ENCODE data around the gene C5orf63. TPM values are rescaled to one million over a fixed set of nuclear protein-coding genes. Genes with fewer than 3 reads are reported as not detected.
"Not testable (repeated sequence)": the region's sequence is repeated elsewhere in the genome, so short reads cannot be mapped to it uniquely, and the experiment has no call there.

Gene C5orf63
- total and polyA plus RNA-seq, 2 experiments from 2014 or later = 6.8 to 10.5 TPM

DNA sequence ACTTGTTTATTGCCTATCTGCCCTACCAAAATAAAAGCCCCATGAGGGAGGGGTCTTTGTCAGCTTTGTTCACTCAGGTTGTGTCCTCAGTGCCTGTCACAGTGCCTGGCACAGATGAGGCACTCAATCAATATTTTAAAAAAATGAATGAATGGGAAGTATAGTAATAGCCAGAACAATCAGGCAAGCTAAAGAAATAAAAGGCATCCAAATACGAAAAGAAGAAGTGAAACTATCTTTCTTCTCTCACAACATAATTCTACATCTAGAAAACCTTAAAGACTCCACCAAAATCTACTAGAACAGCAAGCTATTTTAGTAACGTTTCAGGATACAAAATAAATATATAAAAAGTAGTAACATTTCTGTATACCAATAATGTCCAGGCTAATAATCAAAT, 37.8 kb upstream of the C5orf63 start (continued):
- TF ChIP-seq CREB1 (CRISPR knock-in tag; IDR thresholded peaks at IDR 0.05; ENCODE audit: low read depth) (no peak), STAT1 (IDR thresholded peaks at IDR 0.05; ENCODE audit: unreplicated experiment) (no peak), NANOG (IDR thresholded peaks at IDR 0.05; ENCODE audit: borderline replicate concordance) (no peak), ZNF331 (CRISPR knock-in tag; IDR thresholded peaks at IDR 0.05; ENCODE audit: low read depth) (no peak), JUNB (IDR thresholded peaks at IDR 0.05; ENCODE audit: unreplicated experiment) (no peak)
- TF ChIP-seq, protein P1, sequence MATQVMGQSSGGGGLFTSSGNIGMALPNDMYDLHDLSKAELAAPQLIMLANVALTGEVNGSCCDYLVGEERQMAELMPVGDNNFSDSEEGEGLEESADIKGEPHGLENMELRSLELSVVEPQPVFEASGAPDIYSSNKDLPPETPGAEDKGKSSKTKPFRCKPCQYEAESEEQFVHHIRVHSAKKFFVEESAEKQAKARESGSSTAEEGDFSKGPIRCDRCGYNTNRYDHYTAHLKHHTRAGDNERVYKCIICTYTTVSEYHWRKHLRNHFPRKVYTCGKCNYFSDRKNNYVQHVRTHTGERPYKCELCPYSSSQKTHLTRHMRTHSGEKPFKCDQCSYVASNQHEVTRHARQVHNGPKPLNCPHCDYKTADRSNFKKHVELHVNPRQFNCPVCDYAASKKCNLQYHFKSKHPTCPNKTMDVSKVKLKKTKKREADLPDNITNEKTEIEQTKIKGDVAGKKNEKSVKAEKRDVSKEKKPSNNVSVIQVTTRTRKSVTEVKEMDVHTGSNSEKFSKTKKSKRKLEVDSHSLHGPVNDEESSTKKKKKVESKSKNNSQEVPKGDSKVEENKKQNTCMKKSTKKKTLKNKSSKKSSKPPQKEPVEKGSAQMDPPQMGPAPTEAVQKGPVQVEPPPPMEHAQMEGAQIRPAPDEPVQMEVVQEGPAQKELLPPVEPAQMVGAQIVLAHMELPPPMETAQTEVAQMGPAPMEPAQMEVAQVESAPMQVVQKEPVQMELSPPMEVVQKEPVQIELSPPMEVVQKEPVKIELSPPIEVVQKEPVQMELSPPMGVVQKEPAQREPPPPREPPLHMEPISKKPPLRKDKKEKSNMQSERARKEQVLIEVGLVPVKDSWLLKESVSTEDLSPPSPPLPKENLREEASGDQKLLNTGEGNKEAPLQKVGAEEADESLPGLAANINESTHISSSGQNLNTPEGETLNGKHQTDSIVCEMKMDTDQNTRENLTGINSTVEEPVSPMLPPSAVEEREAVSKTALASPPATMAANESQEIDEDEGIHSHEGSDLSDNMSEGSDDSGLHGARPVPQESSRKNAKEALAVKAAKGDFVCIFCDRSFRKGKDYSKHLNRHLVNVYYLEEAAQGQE (IDR thresholded peaks at IDR 0.05; ENCODE audit: unreplicated experiment) = no peak
- TF ChIP-seq, protein P2, sequence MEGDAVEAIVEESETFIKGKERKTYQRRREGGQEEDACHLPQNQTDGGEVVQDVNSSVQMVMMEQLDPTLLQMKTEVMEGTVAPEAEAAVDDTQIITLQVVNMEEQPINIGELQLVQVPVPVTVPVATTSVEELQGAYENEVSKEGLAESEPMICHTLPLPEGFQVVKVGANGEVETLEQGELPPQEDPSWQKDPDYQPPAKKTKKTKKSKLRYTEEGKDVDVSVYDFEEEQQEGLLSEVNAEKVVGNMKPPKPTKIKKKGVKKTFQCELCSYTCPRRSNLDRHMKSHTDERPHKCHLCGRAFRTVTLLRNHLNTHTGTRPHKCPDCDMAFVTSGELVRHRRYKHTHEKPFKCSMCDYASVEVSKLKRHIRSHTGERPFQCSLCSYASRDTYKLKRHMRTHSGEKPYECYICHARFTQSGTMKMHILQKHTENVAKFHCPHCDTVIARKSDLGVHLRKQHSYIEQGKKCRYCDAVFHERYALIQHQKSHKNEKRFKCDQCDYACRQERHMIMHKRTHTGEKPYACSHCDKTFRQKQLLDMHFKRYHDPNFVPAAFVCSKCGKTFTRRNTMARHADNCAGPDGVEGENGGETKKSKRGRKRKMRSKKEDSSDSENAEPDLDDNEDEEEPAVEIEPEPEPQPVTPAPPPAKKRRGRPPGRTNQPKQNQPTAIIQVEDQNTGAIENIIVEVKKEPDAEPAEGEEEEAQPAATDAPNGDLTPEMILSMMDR (conservative IDR thresholded peaks at IDR 0.05; ENCODE audit: low read depth in 2 of 2) = no peak

DNA sequence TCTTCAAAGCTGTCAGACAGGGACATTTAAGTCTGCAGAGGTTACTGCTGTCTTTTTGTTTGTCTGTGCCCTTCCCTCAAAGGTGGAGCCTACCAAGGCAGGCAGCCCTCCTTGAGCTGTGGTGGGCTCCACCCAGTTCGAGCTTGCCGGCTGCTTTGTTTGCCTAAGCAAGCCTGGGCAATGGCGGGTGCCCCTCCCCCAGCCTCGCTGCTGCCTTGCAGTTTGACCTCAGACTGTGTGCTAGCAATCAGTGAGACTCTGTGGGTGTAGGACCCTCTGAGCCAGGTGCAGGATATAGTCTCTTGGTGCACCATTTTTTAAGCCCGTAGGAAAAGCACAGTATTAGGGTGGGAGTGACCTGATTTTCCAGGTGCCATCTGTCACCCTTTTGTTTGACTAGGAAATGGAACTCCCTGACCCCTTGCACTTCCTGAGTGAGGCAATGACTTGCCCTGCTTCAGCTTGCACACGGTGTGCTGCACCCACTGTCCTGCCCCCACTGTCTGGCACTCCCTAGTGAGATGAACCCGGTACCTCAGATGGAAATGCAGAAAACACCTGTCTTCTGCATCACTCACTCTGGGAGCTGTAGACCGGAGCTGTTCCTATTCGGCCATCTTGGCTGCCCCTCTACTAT, 35.4 kb upstream of the C5orf63 start:
- H3K9me2 ChIP-seq (ENCODE audit: insufficient read depth); H3K4me3 ChIP-seq; H3K27me3 ChIP-seq (ENCODE audit: insufficient read depth); DNase-seq (ENCODE audit: low spot score); H3K4me2 ChIP-seq; H4K20me1 ChIP-seq (replicated peaks; ENCODE audit: insufficient read depth); H3K4me1 ChIP-seq (ENCODE audit: insufficient read depth); H3K4me3 Mint-ChIP-seq; H3K27me3 Mint-ChIP-seq (ENCODE audit: insufficient read depth, low read depth, poor library complexity); ATAC-seq; H3K27ac Mint-ChIP-seq; H2AFZ ChIP-seq; H3F3A ChIP-seq (replicated peaks; ENCODE audit: low read depth); H3K36me3 ChIP-seq (ENCODE audit: insufficient read depth); H3K79me2 ChIP-seq (replicated peaks; ENCODE audit: insufficient read depth); H3K4me1 Mint-ChIP-seq; H3K27ac ChIP-seq (ENCODE audit: low read depth): not testable (repeated sequence)
- Mint-ChIP-seq H3K36me3 (ENCODE audit: low read depth) (peaks cover 47% of the 10 kb centered on the region), H3K9me3 (peaks cover 54% of the 10 kb centered on the region)

DNA sequence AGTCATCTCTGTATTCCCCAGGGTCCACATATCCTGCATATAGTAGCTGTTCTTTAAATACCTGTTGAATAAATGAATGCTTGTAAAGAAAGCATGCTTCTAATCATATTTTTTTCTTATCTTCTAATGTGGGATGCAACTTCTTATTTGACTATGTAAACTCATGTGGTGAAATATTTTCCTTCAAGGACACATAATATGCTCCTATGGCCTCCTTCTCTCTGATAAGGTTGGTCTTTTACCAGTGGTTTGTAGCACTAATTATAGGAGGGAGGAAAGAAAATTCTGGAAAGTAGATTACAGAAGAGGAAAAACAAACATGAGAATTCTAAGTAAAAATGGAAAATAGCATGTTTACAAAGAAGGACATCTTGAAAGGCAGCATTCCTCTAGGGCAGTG, 28.6 kb upstream of the C5orf63 start:
- H3K9me3 Mint-ChIP-seq = peaks cover 9% of the 10 kb centered on the region; the same call in 2 of the 3 replicates
- Histone ChIP-seq H2AFZ (0 out of 2 replicates have a peak overlapping the region, but pooled peaks have one; percentile 69), H3K79me2 (replicated peaks; ENCODE audit: insufficient read depth) (no peaks in the 10 kb centered on the region), H3K4me2 (no peak overlapping the region), H3F3A (replicated peaks; ENCODE audit: low read depth) (0 out of 2 replicates have a peak, but pooled peaks cover 3% of the 10 kb centered on the region), H3K4me1 (ENCODE audit: insufficient read depth) (peaks cover 9% of the 10 kb centered on the region), H3K27ac (ENCODE audit: low read depth) (no peak overlapping the region), H3K27me3 (ENCODE audit: insufficient read depth) (no peaks in the 10 kb centered on the region), H4K20me1 (replicated peaks; ENCODE audit: insufficient read depth) (no peaks in the 10 kb centered on the region), H3K36me3 (ENCODE audit: insufficient read depth) (no peaks in the 10 kb centered on the region), H3K4me3 (no peak overlapping the region), H3K9me2 (ENCODE audit: insufficient read depth) (0 out of 2 replicates have a peak, but pooled peaks cover 4% of the 10 kb centered on the region)
- ATAC-seq (no peak), DNase-seq (ENCODE audit: low spot score) (no peak)
- H3K27me3 Mint-ChIP-seq (ENCODE audit: insufficient read depth, low read depth, poor library complexity) = no peaks in the 10 kb centered on the region
- H3K27ac Mint-ChIP-seq = no peak overlapping the region
- H3K4me1 Mint-ChIP-seq = peaks cover 10% of the 10 kb centered on the region
- no peak overlapping the region for H3K4me3 Mint-ChIP-seq
- H3K36me3 Mint-ChIP-seq (ENCODE audit: low read depth) = peaks cover 4% of the 10 kb centered on the region; the same call in 2 of the 3 replicates
- TF ChIP-seq EZH2phosphoT487 (IDR thresholded peaks at IDR 0.05; ENCODE audit: unreplicated experiment) = no peak
- no peak for TF ChIP-seq POLR2AphosphoS5 (IDR thresholded peaks at IDR 0.05; ENCODE audit: low read depth)
